ENCODE results near the gene UNC13B.

DNA sequence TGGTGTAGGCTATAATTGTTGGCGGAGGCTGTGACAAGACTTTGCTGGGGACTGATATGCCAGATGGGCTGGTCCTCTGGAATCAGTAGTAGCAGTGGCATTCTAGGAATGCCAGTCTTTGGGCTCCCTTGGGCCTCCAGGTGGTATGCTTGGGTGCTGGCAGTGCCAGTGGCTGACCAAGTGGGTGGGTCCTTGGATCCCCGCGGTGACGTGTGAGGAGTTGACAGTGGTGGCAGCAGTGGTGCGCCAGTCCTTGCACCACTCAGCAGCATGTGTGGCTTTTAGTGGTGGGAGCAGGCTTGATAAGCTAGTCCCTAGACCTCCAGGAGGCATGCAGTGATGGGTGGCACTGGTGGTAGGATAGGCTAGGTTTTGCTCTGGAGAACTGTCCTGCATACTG lies 63.9 kb downstream of the UNC13B start:
- TF ChIP-seq EZH2 (IDR thresholded peaks at IDR 0.05; ENCODE audit: low read length, unreplicated experiment) (no peak), CTCF (conservative IDR thresholded peaks at IDR 0.05; ENCODE audit: low read depth, low read length) (no peak), EZH2phosphoT487 (IDR thresholded peaks at IDR 0.05; ENCODE audit: borderline replicate concordance, low read length) (no peak)
